B cell (primary cell): Measurements from ENCODE around the gene HLA-DQA1.

Source experiments
- EZH2 ChIP-seq: IDR thresholded peaks from 2 replicates; pipeline ENCODE4 v1.6.1; 2012; ENCODE audit warnings: borderline replicate concordance, low read depth, mild to moderate bottlenecking, moderate library complexity, low read length; ENCODE audit not compliant: insufficient read depth, poor library complexity, severe bottlenecking
- TF ChIP-seq, protein P1 (sequence below): fragments of 200-600 bp; IDR thresholded peaks from one replicate; pipeline ENCODE4 v1.8.0; 2022; ENCODE audit warnings: antibody characterized with exemption, mild to moderate bottlenecking

DNA sequence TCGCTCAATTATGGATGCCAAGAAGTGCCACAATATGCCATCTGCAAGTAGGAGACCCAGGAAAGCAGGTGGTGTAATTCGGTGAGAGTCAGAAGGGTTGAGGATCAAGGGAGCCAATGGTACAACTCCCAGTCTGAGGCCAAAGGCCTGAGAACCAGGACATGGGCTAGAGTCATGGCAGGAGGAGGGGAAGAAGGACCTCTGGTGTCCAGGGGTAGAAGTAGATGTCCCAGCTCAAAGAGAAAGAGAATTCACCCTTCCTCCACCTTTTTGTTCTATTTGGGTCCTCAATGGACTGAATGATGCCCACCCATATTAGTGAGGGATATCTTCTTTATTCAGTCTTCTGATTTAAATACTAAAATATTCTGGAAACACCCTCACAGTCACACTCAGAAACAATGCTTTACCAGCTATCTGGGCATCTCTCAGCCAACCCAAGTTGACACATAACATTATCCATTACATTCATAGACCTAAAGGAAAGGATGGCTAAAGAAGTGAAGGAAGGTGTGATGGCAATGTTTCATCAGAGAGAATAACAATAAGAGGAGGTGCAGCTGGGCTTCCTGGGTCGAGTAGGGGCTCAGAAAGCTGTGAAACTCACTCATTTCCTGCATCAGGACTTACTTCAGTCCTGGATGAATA, 21.2 kb upstream of the HLA-DQA1 start:
- TF ChIP-seq, protein P1, sequence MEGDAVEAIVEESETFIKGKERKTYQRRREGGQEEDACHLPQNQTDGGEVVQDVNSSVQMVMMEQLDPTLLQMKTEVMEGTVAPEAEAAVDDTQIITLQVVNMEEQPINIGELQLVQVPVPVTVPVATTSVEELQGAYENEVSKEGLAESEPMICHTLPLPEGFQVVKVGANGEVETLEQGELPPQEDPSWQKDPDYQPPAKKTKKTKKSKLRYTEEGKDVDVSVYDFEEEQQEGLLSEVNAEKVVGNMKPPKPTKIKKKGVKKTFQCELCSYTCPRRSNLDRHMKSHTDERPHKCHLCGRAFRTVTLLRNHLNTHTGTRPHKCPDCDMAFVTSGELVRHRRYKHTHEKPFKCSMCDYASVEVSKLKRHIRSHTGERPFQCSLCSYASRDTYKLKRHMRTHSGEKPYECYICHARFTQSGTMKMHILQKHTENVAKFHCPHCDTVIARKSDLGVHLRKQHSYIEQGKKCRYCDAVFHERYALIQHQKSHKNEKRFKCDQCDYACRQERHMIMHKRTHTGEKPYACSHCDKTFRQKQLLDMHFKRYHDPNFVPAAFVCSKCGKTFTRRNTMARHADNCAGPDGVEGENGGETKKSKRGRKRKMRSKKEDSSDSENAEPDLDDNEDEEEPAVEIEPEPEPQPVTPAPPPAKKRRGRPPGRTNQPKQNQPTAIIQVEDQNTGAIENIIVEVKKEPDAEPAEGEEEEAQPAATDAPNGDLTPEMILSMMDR: no peak
- TF ChIP-seq EZH2: no peak
